ENCODE measurements around the gene TFE3. TPM values are rescaled to one million over a fixed set of nuclear protein-coding genes. Genes with fewer than 3 reads are reported as not detected.

TFE3 gene
- total RNA-seq, 1 experiment from 2014 or later: 46.4 TPM

- H3K4me1 Mint-ChIP-seq: peaks cover 11% of the 10 kb centered on the region
- H3K9me3 Mint-ChIP-seq: no peaks in the 10 kb centered on the region
- no peak for ATAC-seq
- ChIA-PET CTCF (interaction anchor here (0.8 kb wide), 1 partner anchor 27 kb away, joined by 5 read pairs; the partner anchor contains the start of gene KCND1), POLR2A (no interaction called here)
- H3K4me3 Mint-ChIP-seq: no peak overlapping the region
- TF ChIP-seq RELA (CRISPR knock-in tag; IDR thresholded peaks at IDR 0.05; ENCODE audit: borderline replicate concordance): no peak
- no peak for TF ChIP-seq ZNF396 (CRISPR knock-in tag; IDR thresholded peaks at IDR 0.05; ENCODE audit: borderline replicate concordance)
- TF ChIP-seq JUN (CRISPR knock-in tag; IDR thresholded peaks at IDR 0.05): no peak
- no peak for TF ChIP-seq IRF1 (CRISPR knock-in tag; IDR thresholded peaks at IDR 0.05)
- no peak for TF ChIP-seq NR1H2 (CRISPR knock-in tag; IDR thresholded peaks at IDR 0.05)
- no peak for TF ChIP-seq ZNF512 (CRISPR knock-in tag; IDR thresholded peaks at IDR 0.05; ENCODE audit: borderline replicate concordance)
- no peak for TF ChIP-seq E2F5 (CRISPR knock-in tag; IDR thresholded peaks at IDR 0.05)
- TF ChIP-seq ESRRA (CRISPR knock-in tag; IDR thresholded peaks at IDR 0.05; ENCODE audit: borderline replicate concordance): no peak
- no peak for TF ChIP-seq NR2C2 (CRISPR knock-in tag; IDR thresholded peaks at IDR 0.05)
- TF ChIP-seq ETV6 (CRISPR knock-in tag; IDR thresholded peaks at IDR 0.05): no peak
- TF ChIP-seq ZNF138 (CRISPR knock-in tag; conservative IDR thresholded peaks at IDR 0.05): no peak
- no peak for TF ChIP-seq IRF2 (CRISPR knock-in tag; IDR thresholded peaks at IDR 0.05; ENCODE audit: borderline replicate concordance, low read depth)
- H3K27me3 Mint-ChIP-seq (ENCODE audit: low read depth): no peaks in the 10 kb centered on the region
- peaks cover 38% of the 10 kb centered on the region for H3K36me3 Mint-ChIP-seq
- no peak for DNase-seq (ENCODE audit: low spot score)
- H3K27ac Mint-ChIP-seq: no peak overlapping the region
Measured at GRCh38 chrX:48999030-48999429, 44.1 kb downstream of the TFE3 start.

DNA sequence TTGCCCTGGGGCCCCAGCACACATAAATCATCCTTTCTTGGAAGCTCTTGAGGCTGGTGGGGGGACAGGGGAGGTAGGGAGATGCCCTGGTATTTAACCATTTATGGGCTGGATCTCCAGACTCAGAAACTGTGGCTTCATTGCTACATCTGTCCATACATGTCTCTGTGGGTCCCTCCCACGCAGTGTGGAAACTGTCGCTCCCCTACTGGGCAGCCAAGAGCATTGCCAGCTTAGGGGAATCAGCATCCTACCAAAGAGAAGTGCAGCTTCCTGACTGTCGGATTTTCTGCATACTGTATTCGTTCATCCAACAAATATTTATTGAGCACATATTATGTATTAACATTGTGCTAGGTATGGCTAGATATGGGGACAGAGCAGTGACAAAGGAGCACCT is 44.8 kb downstream of the TFE3 start:
- Mint-ChIP-seq H3K9me3 (no peaks in the 10 kb centered on the region), H3K27me3 (ENCODE audit: low read depth) (no peaks in the 10 kb centered on the region), H3K4me3 (no peak overlapping the region), H3K4me1 (peaks cover 6% of the 10 kb centered on the region; the same call in 1 of the 2 replicates), H3K36me3 (peaks cover 41% of the 10 kb centered on the region), H3K27ac (no peak overlapping the region)
- ChIA-PET POLR2A (no interaction called here), CTCF (interaction anchor here (0.8 kb wide), 1 partner anchor 27 kb away, joined by 5 read pairs; the partner anchor contains the start of gene KCND1)
- ATAC-seq (no peak), DNase-seq (ENCODE audit: low spot score) (no peak)
- TF ChIP-seq STAT6 (CRISPR knock-in tag; conservative IDR thresholded peaks at IDR 0.05; ENCODE audit: low read depth) (no peak), IRF1 (CRISPR knock-in tag; IDR thresholded peaks at IDR 0.05) (no peak), NR3C1 (CRISPR knock-in tag; conservative IDR thresholded peaks at IDR 0.05; ENCODE audit: low read depth) (no peak), IRF2 (CRISPR knock-in tag; IDR thresholded peaks at IDR 0.05; ENCODE audit: borderline replicate concordance, low read depth) (no peak), ZNF532 (CRISPR knock-in tag; IDR thresholded peaks at IDR 0.05; ENCODE audit: borderline replicate concordance) (no peak), KAT7 (CRISPR knock-in tag; IDR thresholded peaks at IDR 0.05; ENCODE audit: borderline replicate concordance) (no peak), ZNF512 (CRISPR knock-in tag; IDR thresholded peaks at IDR 0.05; ENCODE audit: borderline replicate concordance) (no peak)
- TF ChIP-seq, protein P1, sequence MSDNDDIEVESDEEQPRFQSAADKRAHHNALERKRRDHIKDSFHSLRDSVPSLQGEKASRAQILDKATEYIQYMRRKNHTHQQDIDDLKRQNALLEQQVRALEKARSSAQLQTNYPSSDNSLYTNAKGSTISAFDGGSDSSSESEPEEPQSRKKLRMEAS (CRISPR knock-in tag; IDR thresholded peaks at IDR 0.05): no peak
- TF ChIP-seq, protein P2, sequence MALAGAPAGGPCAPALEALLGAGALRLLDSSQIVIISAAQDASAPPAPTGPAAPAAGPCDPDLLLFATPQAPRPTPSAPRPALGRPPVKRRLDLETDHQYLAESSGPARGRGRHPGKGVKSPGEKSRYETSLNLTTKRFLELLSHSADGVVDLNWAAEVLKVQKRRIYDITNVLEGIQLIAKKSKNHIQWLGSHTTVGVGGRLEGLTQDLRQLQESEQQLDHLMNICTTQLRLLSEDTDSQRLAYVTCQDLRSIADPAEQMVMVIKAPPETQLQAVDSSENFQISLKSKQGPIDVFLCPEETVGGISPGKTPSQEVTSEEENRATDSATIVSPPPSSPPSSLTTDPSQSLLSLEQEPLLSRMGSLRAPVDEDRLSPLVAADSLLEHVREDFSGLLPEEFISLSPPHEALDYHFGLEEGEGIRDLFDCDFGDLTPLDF (CRISPR knock-in tag; IDR thresholded peaks at IDR 0.05): no peak
